Endodermal cell (in vitro differentiated cells): ENCODE measurements around the gene HIRA. TPM values are rescaled to one million over a fixed set of nuclear protein-coding genes. Genes with fewer than 3 reads are reported as not detected.

Experiments used
- DNase-seq: peaks from one replicate; pipeline ENCODE4 v3.0.0-alpha.2; 2017
- H3K27ac ChIP-seq: 2 replicates; pipeline ENCODE4 v1.5.1; 2013; ENCODE audit warnings: mild to moderate bottlenecking, low read depth, low read length, moderate library complexity
- H3K27me3 ChIP-seq: 2 replicates; pipeline ENCODE4 v1.6.1; 2013; ENCODE audit warnings: mild to moderate bottlenecking, low read length, moderate library complexity; ENCODE audit not compliant: insufficient read depth, control insufficient read depth, poor library complexity, severe bottlenecking
- H3K36me3 ChIP-seq: 2 replicates; pipeline ENCODE4 v1.7.0; 2013; ENCODE audit warnings: mild to moderate bottlenecking, low read length, moderate library complexity; ENCODE audit not compliant: control insufficient read depth, insufficient read depth
- H3K4me1 ChIP-seq: one replicate; pipeline ENCODE4 v1.7.0; 2013; ENCODE audit warnings: low read length; ENCODE audit not compliant: control insufficient read depth, insufficient read depth
- H3K4me3 ChIP-seq: 2 replicates; pipeline ENCODE4 v1.5.1; 2013; ENCODE audit warnings: mild to moderate bottlenecking, low read length, moderate library complexity
- H3K9ac ChIP-seq: 2 replicates; pipeline ENCODE4 v1.6.1; 2013; ENCODE audit warnings: mild to moderate bottlenecking, low read length, moderate library complexity; ENCODE audit not compliant: poor library complexity, severe bottlenecking; ENCODE audit errors: extremely low read depth
- H3K9me3 ChIP-seq: 2 replicates; pipeline ENCODE4 v1.6.1; 2013; ENCODE audit warnings: mild to moderate bottlenecking, low read length, moderate library complexity; ENCODE audit not compliant: control insufficient read depth
- H3K27ac Mint-ChIP-seq: 2 replicates; pipeline ENCODE4 v1.8.0; 2020; ENCODE audit warnings: mixed read lengths
- H3K27me3 Mint-ChIP-seq: 2 replicates; pipeline ENCODE4 v1.8.0; 2021; ENCODE audit warnings: mild to moderate bottlenecking, mixed read lengths; ENCODE audit not compliant: insufficient read depth
- H3K36me3 Mint-ChIP-seq: 2 replicates; pipeline ENCODE4 v1.8.0; 2020; ENCODE audit warnings: low read depth, mixed read lengths
- H3K4me1 Mint-ChIP-seq: 2 replicates; pipeline ENCODE4 v1.8.0; 2020; ENCODE audit warnings: mixed read lengths
- H3K4me3 Mint-ChIP-seq: 2 replicates; pipeline ENCODE4 v1.8.0; 2020; ENCODE audit warnings: mild to moderate bottlenecking, moderate library complexity, mixed read lengths
- H3K9me3 Mint-ChIP-seq: 2 replicates; pipeline ENCODE4 v1.8.0; 2020; ENCODE audit warnings: mild to moderate bottlenecking, mixed read lengths
- CTCF ChIP-seq: fragments of 200-600 bp; sonication (generic); conservative IDR thresholded peaks from 2 replicates; pipeline ENCODE4 v1.5.0; 2021; ENCODE audit warnings: antibody characterized with exemption, mild to moderate bottlenecking
- WGBS, 2 experiments: methylation state at CpG; one replicate each; pipeline versions ENCODE4 v1.1.5 to v1.1.7; 2013; ENCODE audit warnings: missing lambda C conversion rate in 2 of 2, mixed read lengths in 1 of 2; ENCODE audit not compliant: insufficient coverage in 1 of 2, insufficient read length in 1 of 2; 5-methylcytosine and 5-hydroxymethylcytosine counted together
- total RNA-seq, 2 donors: library from RNA; stranded (reverse); fragmentation: NEBNext Ultra II Directional in 1 of 2; extraction: Animal tissue kit (Norgen Biotek cat#: 25700) in 1 of 2; gene quantifications; 2 replicates in 1 of 2; 3 replicates in 1 of 2; pipeline ENCODE4 v1.2.1, GENCODE V29; 2021

The HIRA gene
- total RNA-seq, 2 donors from 2014 or later: 44.8 to 46.6 TPM

DNA sequence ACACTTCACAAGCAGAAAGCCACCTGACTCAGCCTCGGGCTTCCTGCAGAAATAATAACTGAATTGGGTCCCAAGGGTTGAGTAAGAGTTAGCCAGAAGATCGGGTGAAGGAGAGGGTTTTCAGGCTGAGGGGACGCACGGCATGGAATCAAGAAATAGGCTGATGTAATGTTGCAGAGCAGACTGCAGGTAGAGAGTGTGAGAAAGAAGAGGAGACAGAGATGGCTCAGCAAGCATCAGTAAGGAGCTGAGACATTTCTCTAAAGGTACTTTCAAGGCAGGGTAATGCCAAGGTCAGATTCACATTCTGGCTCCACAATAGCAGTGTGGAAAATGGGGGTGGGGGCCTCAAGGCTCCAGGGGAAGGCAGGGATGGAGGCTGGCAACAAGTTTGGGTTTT lies 18.6 kb downstream of the HIRA start:
- H3K27ac Mint-ChIP-seq: peak overlapping the region; percentile 1
- no peak overlapping the region for H3K27ac ChIP-seq
- peaks cover 38% of the 10 kb centered on the region for H3K36me3 ChIP-seq
- 93 to 96% methylated on average over 3 to 4 of the region's 4 CpGs for WGBS, 2 experiments
- no peak overlapping the region for H3K9ac ChIP-seq
- no peaks in the 10 kb centered on the region for H3K4me1 ChIP-seq
- peaks cover 27% of the 10 kb centered on the region for H3K36me3 Mint-ChIP-seq
- no peak overlapping the region for H3K4me3 ChIP-seq
- DNase-seq: no peak
- no peaks in the 10 kb centered on the region for H3K9me3 ChIP-seq
- no peaks in the 10 kb centered on the region for H3K4me1 Mint-ChIP-seq
- H3K27me3 ChIP-seq: no peaks in the 10 kb centered on the region
- H3K27me3 Mint-ChIP-seq: no peaks in the 10 kb centered on the region
- TF ChIP-seq CTCF: no peak
- H3K9me3 Mint-ChIP-seq: no peaks in the 10 kb centered on the region
- no peak overlapping the region for H3K4me3 Mint-ChIP-seq

DNA sequence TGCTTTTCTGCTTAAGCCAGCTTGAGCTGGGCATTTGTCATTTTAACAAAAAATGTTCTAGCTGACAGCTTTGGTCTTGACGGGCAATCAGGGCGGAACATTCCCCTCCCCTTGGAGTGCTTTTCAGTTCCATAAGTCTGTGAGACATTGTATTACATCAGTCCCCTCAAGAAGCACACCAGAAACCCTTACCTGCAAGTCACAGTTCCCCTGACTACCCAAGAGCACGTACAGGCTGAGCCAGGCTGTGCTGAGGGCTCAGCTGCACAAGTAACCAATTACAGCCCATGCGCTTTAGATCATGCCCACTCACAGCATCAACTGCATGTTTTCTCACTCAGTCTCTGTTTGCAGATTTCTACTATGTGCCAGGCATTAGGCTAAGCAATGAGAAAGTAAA lies 19.1 kb downstream of the HIRA start:
- Mint-ChIP-seq H3K36me3 (peaks cover 29% of the 10 kb centered on the region), H3K4me3 (no peak overlapping the region), H3K9me3 (no peaks in the 10 kb centered on the region), H3K4me1 (no peaks in the 10 kb centered on the region), H3K27ac (peak overlapping the region; percentile 1), H3K27me3 (no peaks in the 10 kb centered on the region)
- WGBS, 2 experiments: 93 to 97% methylated on average over 3 to 4 of the region's 4 CpGs
- no peak overlapping the region for H3K27ac ChIP-seq
- no peak overlapping the region for H3K4me3 ChIP-seq
- no peak for DNase-seq
- H3K27me3 ChIP-seq: no peaks in the 10 kb centered on the region
- TF ChIP-seq CTCF: no peak
- H3K36me3 ChIP-seq: peaks cover 38% of the 10 kb centered on the region
- no peak overlapping the region for H3K9ac ChIP-seq
- H3K4me1 ChIP-seq: no peaks in the 10 kb centered on the region
- no peaks in the 10 kb centered on the region for H3K9me3 ChIP-seq

GRCh38 chr22:19411690-19412045 lies 19.9 kb downstream of the HIRA start:
- no peaks in the 10 kb centered on the region for H3K9me3 Mint-ChIP-seq
- Histone ChIP-seq H3K27ac (no peak overlapping the region), H3K36me3 (peaks cover 41% of the 10 kb centered on the region), H3K4me3 (no peak overlapping the region), H3K9me3 (no peaks in the 10 kb centered on the region), H3K27me3 (no peaks in the 10 kb centered on the region), H3K4me1 (no peaks in the 10 kb centered on the region), H3K9ac (no peak overlapping the region)
- no peak overlapping the region for H3K27ac Mint-ChIP-seq
- H3K27me3 Mint-ChIP-seq: no peaks in the 10 kb centered on the region
- H3K4me1 Mint-ChIP-seq: no peaks in the 10 kb centered on the region
- no peak for TF ChIP-seq CTCF
- H3K36me3 Mint-ChIP-seq: peaks cover 33% of the 10 kb centered on the region
- no peak overlapping the region for H3K4me3 Mint-ChIP-seq
- no peak for DNase-seq
- WGBS, 2 experiments: 86 to 100% methylated on average over 1 of the region's 1 CpG
